HCT116 (cell line): ENCODE measurements around the gene RGSL1. TPM values are rescaled to one million over a fixed set of nuclear protein-coding genes. Genes with fewer than 3 reads are reported as not detected.
"Not testable (repeated sequence)": the region's sequence is repeated elsewhere in the genome, so short reads cannot be mapped to it uniquely, and the experiment has no call there.

Source experiments
- ATAC-seq: fragments of 200-7000 bp; cut with Tn5 transposase; 2 replicates; pipeline ENCODE4 v1.9.1; 2020; ENCODE audit warnings: mild to moderate bottlenecking, moderate library complexity
- BruUV-seq: library from RNA; stranded (reverse); fragments of 400-500 nt; replicated peaks from 2 replicates; lab custom pipeline; 2021; lab: Mats Ljungman, UMichigan
- CTCF ChIA-PET: fragments of 300-600 bp; sonication (Branson Sonifier 250); formaldehyde crosslinking; loops from one replicate; lab custom pipeline; 2021; ENCODE audit warnings: antibody characterized with exemption; lab: Charles Lee
- POLR2A ChIA-PET: fragments of 300-600, 350-600 bp; sonication (Branson Sonifier 250); formaldehyde crosslinking; loops from one replicate; lab custom pipeline; 2021; ENCODE audit warnings: antibody characterized with exemption; lab: Charles Lee
- RAD21 ChIA-PET, 2 experiments: fragments of 300-600 bp; sonication (Branson Sonifier 250); formaldehyde crosslinking; loops; one replicate each; lab custom pipeline; 2023; ENCODE audit warnings: low total read pairs in 2 of 2; ENCODE audit not compliant: uncharacterized antibody in 2 of 2, unreplicated experiment in 2 of 2, low non-redundant PET in 1 of 2; lab: Charles Lee
- DNase-seq: peaks from one replicate; pipeline ENCODE4 v3.0.0-alpha.2; 2010; ENCODE audit warnings: low read depth, low spot score
- H2AFZ ChIP-seq: fragments of 200-600 bp; shearing (Covaris generic), sonication (generic); 2 replicates; pipeline ENCODE4 v1.6.1; 2017; ENCODE audit warnings: low read depth, mixed run types, mixed read lengths, antibody characterized with exemption, low read length; ENCODE audit not compliant: poor library complexity, severe bottlenecking
- H3K27ac ChIP-seq: 2 replicates; pipeline ENCODE4 v1.5.1; 2012; ENCODE audit warnings: low read depth, low read length
- H3K27me3 ChIP-seq: fragments of 200-600 bp; sonication (generic); 2 replicates; pipeline ENCODE4 v1.6.1; 2016; ENCODE audit warnings: mixed run types, low read length, mixed read lengths; ENCODE audit not compliant: insufficient read depth
- H3K36me3 ChIP-seq, 2 experiments: fragments of 200-500 bp in 1 of 2; fragments of 200-600 bp in 1 of 2; sonication (Bioruptor generic) in 1 of 2; sonication (generic) in 1 of 2; 2 replicates each; pipeline versions ENCODE4 v1.5.1 to v1.6.1; 2014 to 2016; ENCODE audit warnings: low read length in 2 of 2, inconsistent platforms in 1 of 2, mixed read lengths in 1 of 2, mixed run types in 1 of 2; ENCODE audit not compliant: insufficient read depth in 2 of 2, control insufficient read depth in 1 of 2
- H3K4me1 ChIP-seq, 2 experiments: fragments of 200-600 bp in 1 of 2; sonication (generic) in 1 of 2; 2 replicates each; pipeline versions ENCODE4 v1.5.1 to v1.6.1; 2012 to 2017; ENCODE audit warnings: low read length in 2 of 2, inconsistent platforms in 1 of 2, mild to moderate bottlenecking in 1 of 2, mixed read lengths in 1 of 2, mixed run types in 1 of 2, moderate library complexity in 1 of 2; ENCODE audit not compliant: insufficient read depth in 2 of 2, control insufficient read depth in 1 of 2
- H3K4me2 ChIP-seq: fragments of 200-600 bp; sonication (generic); 2 replicates; pipeline ENCODE4 v1.6.1; 2017; ENCODE audit warnings: mixed run types, low read length, mixed read lengths
- H3K4me3 ChIP-seq, 2 experiments: fragments of 200-600 bp in 1 of 2; sonication (generic) in 1 of 2; replicated peaks in 1 of 2; 2 replicates each; pipeline ENCODE4 v1.5.1; 2011 to 2016; ENCODE audit warnings: low read length in 2 of 2, control low read depth in 1 of 2, low read depth in 1 of 2, mild to moderate bottlenecking in 1 of 2, mixed read lengths in 1 of 2, mixed run types in 1 of 2
- H3K79me2 ChIP-seq: fragments of 200-600 bp; sonication (generic); 2 replicates; pipeline ENCODE4 v1.6.1; 2017; ENCODE audit warnings: mild to moderate bottlenecking, mixed run types, low read length, moderate library complexity, mixed read lengths; ENCODE audit not compliant: insufficient read depth
- H3K9ac ChIP-seq: fragments of 200-600 bp; sonication (generic); 2 replicates; pipeline ENCODE4 v1.6.1; 2016; ENCODE audit warnings: low read length, mixed read lengths
- H3K9me2 ChIP-seq: fragments of 200-600 bp; sonication (generic), shearing (Covaris generic); 2 replicates; pipeline ENCODE4 v1.6.1; 2017; ENCODE audit warnings: mixed run types, mild to moderate bottlenecking, moderate library complexity; ENCODE audit not compliant: insufficient read depth
- H3K9me3 ChIP-seq, 2 experiments: fragments of 200-500 bp in 1 of 2; fragments of 200-600 bp in 1 of 2; sonication (Bioruptor generic) in 1 of 2; sonication (generic) in 1 of 2; 2 replicates each; pipeline ENCODE4 v1.6.1; 2014 to 2017; ENCODE audit warnings: low read length in 2 of 2, mixed read lengths in 2 of 2, inconsistent platforms in 1 of 2, low read depth in 1 of 2, mild to moderate bottlenecking in 1 of 2, mixed run types in 1 of 2, moderate library complexity in 1 of 2; ENCODE audit not compliant: control insufficient read depth in 1 of 2, insufficient read depth in 1 of 2
- H4K20me1 ChIP-seq: fragments of 200-600 bp; sonication (generic), shearing (Covaris generic); 2 replicates; pipeline ENCODE4 v1.6.1; 2017; ENCODE audit warnings: mixed run types, mild to moderate bottlenecking, moderate library complexity; ENCODE audit not compliant: insufficient read depth
- CEBPB ChIP-seq: IDR thresholded peaks from 2 replicates; pipeline ENCODE4 v1.6.1; 2012; ENCODE audit warnings: low read depth
- CTCF ChIP-seq, 3 experiments: fragments of 200-600 bp in 1 of 3; sonication (generic) in 1 of 3; IDR thresholded peaks in 2 of 3; conservative IDR thresholded peaks in 1 of 3; 2 replicates each; pipeline ENCODE4 v1.5.1; 2012 to 2017; ENCODE audit warnings: low read depth in 2 of 3, low read length in 2 of 3, antibody characterized with exemption in 1 of 3, borderline replicate concordance in 1 of 3, control low read depth in 1 of 3, mild to moderate bottlenecking in 1 of 3, mixed read lengths in 1 of 3, mixed run types in 1 of 3, moderate library complexity in 1 of 3; ENCODE audit not compliant: insufficient read depth in 1 of 3
- EZH2phosphoT487 ChIP-seq: fragments of 200-600 bp; IDR thresholded peaks from 2 replicates; pipeline ENCODE4 v1.6.1; 2018; ENCODE audit warnings: antibody characterized with exemption, borderline replicate concordance
- RAD21 ChIP-seq: IDR thresholded peaks from 2 replicates; pipeline ENCODE4 v1.6.1; 2012; ENCODE audit warnings: low read depth, mild to moderate bottlenecking
- SRF ChIP-seq: IDR thresholded peaks from 2 replicates; pipeline ENCODE4 v1.6.1; 2012; ENCODE audit warnings: low read depth
- TCF7L2 ChIP-seq: IDR thresholded peaks from 2 replicates; pipeline ENCODE4 v1.7.0; 2011; ENCODE audit warnings: borderline replicate concordance, inconsistent platforms; ENCODE audit not compliant: insufficient read depth, insufficient read length; ENCODE audit errors: extremely low read depth
- ZFX ChIP-seq: fragments of 450-650 bp; IDR thresholded peaks from 2 replicates; pipeline ENCODE4 v1.6.1; 2017
- intact Hi-C: fragments of 100-400 bp; cut with micrococcal nuclease; formaldehyde crosslinking; loops from 2 replicates; pipeline ENCODE4 v1.10.0; 2022
- total RNA-seq: library from RNA; stranded (reverse); gene quantifications from one replicate; pipeline ENCODE4 v1.2.1, GENCODE V29; 2021; ENCODE audit not compliant: unreplicated experiment

RGSL1 gene
- total RNA-seq, 1 experiment from 2014 or later = not detected

DNA sequence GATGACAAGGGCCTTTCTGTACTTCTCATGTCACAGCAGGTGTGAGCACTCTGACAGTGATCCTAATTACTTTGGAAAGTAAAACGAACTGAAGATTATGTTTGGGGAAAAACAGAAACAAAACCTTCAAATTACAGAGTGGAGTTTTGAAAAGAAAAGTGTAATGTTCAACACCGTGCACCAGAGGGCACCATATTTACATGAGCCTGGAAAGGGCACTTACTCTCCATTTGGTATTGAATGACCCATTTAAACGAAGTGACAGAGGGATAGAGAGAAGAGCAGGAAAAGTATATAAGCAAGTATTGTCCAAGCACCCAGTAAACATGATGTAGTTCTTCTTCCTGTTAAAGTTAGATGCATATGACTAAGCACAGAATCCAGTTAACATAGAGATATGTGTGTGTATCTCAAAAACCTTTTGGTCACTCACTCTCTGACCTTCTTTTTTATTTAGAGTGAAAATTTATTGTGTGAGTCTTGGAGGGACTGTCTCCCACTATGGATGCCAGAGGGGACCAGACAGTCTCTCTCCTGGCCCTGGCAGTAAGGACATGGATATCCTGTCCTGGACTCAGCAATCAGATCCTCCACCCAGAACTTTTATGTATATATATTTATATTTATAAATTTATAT, 3.8 kb upstream of the RGSL1 start:
- Histone ChIP-seq H4K20me1 (no peaks in the 10 kb centered on the region), H3K36me3 (no peaks in the 10 kb centered on the region), H3K9ac (no peak overlapping the region), H3K27ac (no peak overlapping the region), H3K4me3 (no peak overlapping the region), H3K9me2 (no peaks in the 10 kb centered on the region), H2AFZ (peak overlapping the region; percentile 72), H3K4me1 (no peaks in the 10 kb centered on the region), H3K4me2 (peak overlapping the region; percentile 33; the same call in 1 of the 2 replicates), H3K79me2 (no peaks in the 10 kb centered on the region), H3K9me3 (no peaks in the 10 kb centered on the region), H3K27me3 (no peaks in the 10 kb centered on the region)
- ATAC-seq (peak; percentile 91), DNase-seq (peak; percentile 47)
- BruUV-seq = no TSS peak
- intact Hi-C loops = loop anchor here (1.0 to 5.0 kb wide), 4 partner anchors 149 to 361 kb away; no protein-coding TSS in a partner anchor
- ChIA-PET RAD21 (no interaction called here), POLR2A (no interaction called here), CTCF (no interaction called here)
- no peak for TF ChIP-seq TCF7L2
- peak; percentile 53 to 75 (median 72) for TF ChIP-seq CTCF (IDR thresholded peaks at IDR 0.05 in 2 of 3, conservative IDR thresholded peaks at IDR 0.05 in 1 of 3; ENCODE audit: borderline replicate concordance in 1 of 3, insufficient read depth in 1 of 3, low read depth in 2 of 3, low read length in 2 of 3)
- TF ChIP-seq RAD21 = peak; percentile 86
- TF ChIP-seq CEBPB = 0 out of 2 replicates have a peak, but pooled peaks have one; percentile 18
- TF ChIP-seq SRF = peak; percentile 42; the same call in 1 of the 2 replicates
- TF ChIP-seq EZH2phosphoT487 = no peak
- TF ChIP-seq ZFX = no peak

- RAD21 ChIA-PET = not testable (repeated sequence)
- intact Hi-C loops = loop anchor here (2.0 to 5.0 kb wide), 3 partner anchors 148 to 362 kb away; no protein-coding TSS in a partner anchor
Measured at GRCh38 chr1:182447124-182447523, 2.8 kb upstream of the RGSL1 start.

More at GRCh38 chr1:182447124-182447523, 2.8 kb upstream of the RGSL1 start:
- POLR2A ChIA-PET, H4K20me1 ChIP-seq, H3K9ac ChIP-seq, H3K36me3 ChIP-seq, DNase-seq, H3K4me1 ChIP-seq, H3K27ac ChIP-seq, H3K4me2 ChIP-seq, H3K9me3 ChIP-seq, H3K9me2 ChIP-seq, BruUV-seq, ATAC-seq, H3K27me3 ChIP-seq, H2AFZ ChIP-seq, H3K4me3 ChIP-seq, H3K79me2 ChIP-seq: not testable (repeated sequence)
- CTCF ChIA-PET = interaction anchor here (1.3 kb wide), 1 partner anchor 340 kb away, joined by 3 read pairs; no protein-coding TSS in a partner anchor
